ENCODE results near the gene PCDHB12. TPM values are rescaled to one million over a fixed set of nuclear protein-coding genes. Genes with fewer than 3 reads are reported as not detected.
"Not testable (repeated sequence)": the region's sequence is repeated elsewhere in the genome, so short reads cannot be mapped to it uniquely, and the experiment has no call there.

Gene PCDHB12
- total RNA-seq, 1 experiment from 2014 or later = 0.44 TPM

GRCh38 chr5:141192110-141192725 lies 16.3 kb upstream of the PCDHB12 start, which contains the start of gene PCDHB10:
PCDHB10 (plus strand) TSS chr5:141192353; CDS start chr5:141192553, 200 bp downstream.
- Histone ChIP-seq H3K27me3 (ENCODE audit: control insufficient read depth, insufficient read depth, low read length) (peaks cover 2% of the 10 kb centered on the region), H3K36me3 (ENCODE audit: control insufficient read depth, insufficient read depth, low read length) (no peaks in the 10 kb centered on the region), H3K27ac (ENCODE audit: low read length) (no peak within 1 kb of the TSS), H3K9me3 (ENCODE audit: control insufficient read depth, insufficient read depth, low read depth, low read length) (peaks cover 16% of the 10 kb centered on the region; the same call in 1 of the 2 replicates), H3K4me1 (ENCODE audit: control insufficient read depth, insufficient read depth, low read length) (no peaks in the 10 kb centered on the region), H3K4me3 (ENCODE audit: low read depth in 2 of 2, low read length in 2 of 2) (peak within 1 kb of the TSS; percentile 17 to 21; a peak in 2 of 4 replicates)
- POLR2A ChIA-PET = no interaction called here
- no peak for TF ChIP-seq SIN3A (IDR thresholded peaks at IDR 0.05; ENCODE audit: borderline replicate concordance, insufficient read depth, low read depth, low read length)
- peak; percentile 84 for TF ChIP-seq CTCF (IDR thresholded peaks at IDR 0.05)
- BruUV-seq (replicated peaks) = no TSS peak
- ATAC-seq (peak; percentile 85), DNase-seq (ENCODE audit: low read depth, low spot score) (no peak)
- in situ Hi-C loops (cut with HindIII; ENCODE audit: low pct_unique_long_range_greater_than_20kb, low sequenced_read_pairs) (loop anchor here (25.0 kb wide), 2 partner anchors 105 to 145 kb away; partner anchors contain the start of genes PCDHB2, PCDHGA1, PCDHGA2 and PCDHGA3), intact Hi-C loops (cut with micrococcal nuclease; ENCODE audit: unreplicated experiment) (no loop called here)
- CTCF ChIA-PET = interaction anchor here (0.8 to 1.0 kb wide), 2 partner anchors 14 to 31 kb away, joined by 3 to 7 read pairs; partner anchors contain the start of gene PCDHB14

GRCh38 chr5:141194332-141194731 lies 14.2 kb upstream of the PCDHB12 start:
- ATAC-seq; H3K27me3 ChIP-seq (ENCODE audit: control insufficient read depth, insufficient read depth, low read length); H3K27ac ChIP-seq (ENCODE audit: low read length); H3K4me1 ChIP-seq (ENCODE audit: control insufficient read depth, insufficient read depth, low read length); CTCF ChIA-PET; H3K36me3 ChIP-seq (ENCODE audit: control insufficient read depth, insufficient read depth, low read length); intact Hi-C loops (cut with micrococcal nuclease; ENCODE audit: unreplicated experiment); BruUV-seq (replicated peaks); DNase-seq (ENCODE audit: low read depth, low spot score); POLR2A ChIA-PET; H3K4me3 ChIP-seq (ENCODE audit: low read depth in 2 of 2, low read length in 2 of 2): not testable (repeated sequence)
- in situ Hi-C loops (cut with HindIII; ENCODE audit: low pct_unique_long_range_greater_than_20kb, low sequenced_read_pairs) = loop anchor here (25.0 kb wide), 2 partner anchors 107 to 143 kb away; partner anchors contain the start of genes PCDHB2, PCDHGA1, PCDHGA2 and PCDHGA3
- H3K9me3 ChIP-seq (ENCODE audit: control insufficient read depth, insufficient read depth, low read depth, low read length) = peaks cover 16% of the 10 kb centered on the region; the same call in 1 of the 2 replicates

- H3K27ac ChIP-seq (ENCODE audit: low read length) = no peak overlapping the region
- no peaks in the 10 kb centered on the region for H3K36me3 ChIP-seq (ENCODE audit: control insufficient read depth, insufficient read depth, low read length)
- CTCF ChIA-PET = interaction anchor here (0.5 to 0.9 kb wide), 3 partner anchors 99 to 354 kb away, joined by 3 read pairs; no protein-coding TSS in a partner anchor
- H3K4me3 ChIP-seq (ENCODE audit: low read depth in 2 of 2, low read length in 2 of 2) = no peak overlapping the region
- TF ChIP-seq TCF7L2 (IDR thresholded peaks at IDR 0.05; ENCODE audit: low read depth, low read length) = no peak
- TF ChIP-seq POLR2AphosphoS5 (IDR thresholded peaks at IDR 0.05; ENCODE audit: low read depth, low read length) = no peak
- TF ChIP-seq CTCF (IDR thresholded peaks at IDR 0.05) = no peak
- no peak for TF ChIP-seq SIN3A (IDR thresholded peaks at IDR 0.05; ENCODE audit: borderline replicate concordance, insufficient read depth, low read depth, low read length)
- POLR2A ChIA-PET = interaction anchor here (0.6 kb wide), 1 partner anchor 29 kb away, joined by 3 read pairs; no protein-coding TSS in a partner anchor
- no TSS peak for BruUV-seq (replicated peaks)
- intact Hi-C loops (cut with micrococcal nuclease; ENCODE audit: unreplicated experiment) (no loop called here), in situ Hi-C loops (cut with HindIII; ENCODE audit: low pct_unique_long_range_greater_than_20kb, low sequenced_read_pairs) (loop anchor here (25.0 kb wide), 2 partner anchors 109 to 141 kb away; partner anchors contain the start of genes PCDHB2, PCDHGA1, PCDHGA2 and PCDHGA3)
- ATAC-seq (no peak), DNase-seq (ENCODE audit: low read depth, low spot score) (no peak)
- H3K9me3 ChIP-seq (ENCODE audit: control insufficient read depth, insufficient read depth, low read depth, low read length) = peaks cover 16% of the 10 kb centered on the region; the same call in 1 of the 2 replicates
- H3K4me1 ChIP-seq (ENCODE audit: control insufficient read depth, insufficient read depth, low read length) = no peaks in the 10 kb centered on the region
- H3K27me3 ChIP-seq (ENCODE audit: control insufficient read depth, insufficient read depth, low read length) = peaks cover 2% of the 10 kb centered on the region
Observed at GRCh38 chr5:141196363-141196762, 12.2 kb upstream of the PCDHB12 start.
